Erythroblast (primary cell): Measurements from ENCODE around the gene PLA2G4D.

Experiments
- GATA1 ChIP-seq: IDR thresholded peaks from 2 replicates; pipeline ENCODE4 v1.6.1; 2011; ENCODE audit warnings: low read depth, mild to moderate bottlenecking, control low read depth, low read length, moderate library complexity
- POLR2A ChIP-seq: IDR thresholded peaks from 2 replicates; pipeline ENCODE4 v1.6.1; 2011; ENCODE audit warnings: mild to moderate bottlenecking, low read length

DNA sequence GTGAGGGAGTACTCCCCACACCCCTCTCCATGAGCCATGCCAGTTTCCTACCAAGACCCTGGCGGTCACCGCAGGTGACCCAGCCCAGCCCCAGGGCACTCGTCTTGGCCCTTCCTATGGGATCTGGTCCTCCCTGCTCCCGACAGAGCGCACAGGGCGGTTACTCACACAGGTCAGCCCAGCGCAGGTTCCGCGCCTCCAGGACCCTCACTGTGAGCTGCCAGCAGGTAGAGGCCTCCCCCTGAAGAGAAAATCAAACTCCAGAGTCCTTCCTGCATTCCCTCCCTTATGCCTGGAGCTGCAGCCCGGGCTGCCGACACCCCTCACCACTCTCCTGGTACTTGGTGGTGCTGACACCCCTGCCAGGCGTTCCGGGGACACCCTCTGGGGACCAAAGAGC lies 6.9 kb downstream of the PLA2G4D start:
- TF ChIP-seq POLR2A (no peak), GATA1 (no peak)
